Activated T-cell treated with anti-CD3 and anti-CD28 coated beads, Interleukin-2, amount 50 U/mL, for 72 hours (primary cell): ENCODE measurements around the gene EFCAB6. TPM values are rescaled to one million over a fixed set of nuclear protein-coding genes. Genes with fewer than 3 reads are reported as not detected.

Experiments
- ATAC-seq, 2 donors: fragments of 150-1000 bp; cut with Tn5 transposase; replicated peaks in 1 of 2; 2 replicates each; pipeline ENCODE4 v1.10.0; 2021; ENCODE audit warnings: moderate library complexity in 2 of 2, mild to moderate bottlenecking in 1 of 2
- DNase-seq, 2 donors: peaks; one replicate each; pipeline ENCODE4 v3.0.0; 2021 to 2022; ENCODE audit warnings: mixed read lengths in 1 of 2
- H3K27ac Mint-ChIP-seq: one replicate; pipeline ENCODE4 v1.8.0; 2022; ENCODE audit warnings: mild to moderate bottlenecking, moderate library complexity, mixed read lengths
- H3K27me3 Mint-ChIP-seq: one replicate; pipeline ENCODE4 v1.8.0; 2022; ENCODE audit warnings: low read depth, mixed read lengths
- H3K36me3 Mint-ChIP-seq, 2 donors: one replicate each; pipeline ENCODE4 v1.8.0; 2022; ENCODE audit warnings: mixed read lengths in 2 of 2, mild to moderate bottlenecking in 1 of 2; ENCODE audit not compliant: insufficient read depth in 2 of 2
- H3K4me1 Mint-ChIP-seq: one replicate; pipeline ENCODE4 v1.8.0; 2022; ENCODE audit warnings: low read depth, mixed read lengths
- H3K4me3 Mint-ChIP-seq, 2 donors: one replicate each; pipeline ENCODE4 v1.8.0; 2022; ENCODE audit warnings: mild to moderate bottlenecking in 2 of 2, mixed read lengths in 2 of 2, moderate library complexity in 2 of 2
- H3K9me3 Mint-ChIP-seq, 2 donors: one replicate each; pipeline ENCODE4 v1.8.0; 2022; ENCODE audit warnings: mixed read lengths in 2 of 2
- total RNA-seq, 2 donors: library from RNA; stranded (reverse); gene quantifications; one replicate each; pipeline ENCODE4 v1.2.3, GENCODE V29; 2022

EFCAB6 gene
- total RNA-seq, 2 donors from 2014 or later = 0.19 to 0.70 TPM

DNA sequence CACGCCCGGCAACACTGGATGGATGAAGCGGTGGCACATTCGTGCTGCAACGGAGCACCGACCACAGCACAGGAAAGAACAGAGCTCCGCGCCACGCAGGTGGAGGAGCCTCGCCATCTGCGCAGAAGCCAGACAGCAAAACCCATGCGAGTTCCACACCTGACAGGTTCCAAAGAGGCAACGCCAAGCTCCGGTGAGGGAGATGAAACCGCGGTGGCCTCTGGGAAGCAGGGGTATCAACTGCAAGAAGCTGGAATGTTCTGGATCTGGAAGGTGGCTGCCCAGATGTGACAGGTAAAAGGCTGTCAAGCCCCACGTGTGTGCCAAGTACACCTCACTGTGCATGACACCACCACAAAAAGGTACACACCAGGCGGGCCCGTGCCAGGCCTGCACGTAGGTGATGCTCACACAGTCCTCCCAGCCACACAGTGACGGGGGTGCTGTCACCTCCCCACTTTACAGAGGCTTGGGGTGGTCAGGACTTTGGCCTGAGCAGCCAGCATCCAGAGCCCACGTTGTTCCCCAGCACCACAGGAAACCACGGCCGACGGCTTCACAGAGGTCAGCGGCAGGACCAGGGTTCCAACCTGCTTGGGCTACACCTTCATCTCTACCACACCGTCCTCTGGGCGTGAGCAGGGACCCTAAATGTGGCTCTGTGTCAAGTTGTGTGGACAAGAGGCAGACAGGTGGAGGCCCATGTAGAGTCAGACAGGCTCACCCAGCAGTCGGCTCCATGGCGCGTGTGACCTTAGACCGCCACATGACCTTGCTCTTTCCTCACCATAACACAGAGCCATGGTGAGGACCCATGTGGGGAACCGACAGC, 19.7 kb upstream of the EFCAB6 start:
- Mint-ChIP-seq H3K9me3 (no peaks in the 10 kb centered on the region), H3K4me3 (no peak overlapping the region), H3K27ac (no peak overlapping the region), H3K36me3 (no peaks in the 10 kb centered on the region), H3K27me3 (no peaks in the 10 kb centered on the region), H3K4me1 (no peaks in the 10 kb centered on the region)
- DNase-seq (no peak), ATAC-seq (no peak)

GRCh38 chr22:43830931-43831560, 18.9 kb upstream of the EFCAB6 start:
- Mint-ChIP-seq H3K9me3 (no peaks in the 10 kb centered on the region), H3K4me1 (no peaks in the 10 kb centered on the region), H3K4me3 (no peak overlapping the region), H3K36me3 (no peaks in the 10 kb centered on the region), H3K27ac (no peak overlapping the region), H3K27me3 (no peaks in the 10 kb centered on the region)
- DNase-seq (no peak), ATAC-seq (no peak)

GRCh38 chr22:43829904-43830851, 18.1 kb upstream of the EFCAB6 start:
- Mint-ChIP-seq H3K36me3 (no peaks in the 10 kb centered on the region), H3K4me1 (no peaks in the 10 kb centered on the region), H3K9me3 (no peaks in the 10 kb centered on the region), H3K27me3 (no peaks in the 10 kb centered on the region), H3K27ac (no peak overlapping the region), H3K4me3 (no peak overlapping the region)
- ATAC-seq = no peak
- DNase-seq = no peak

- no peaks in the 10 kb centered on the region for H3K36me3 Mint-ChIP-seq
- H3K27me3 Mint-ChIP-seq = peaks cover 7% of the 10 kb centered on the region
- H3K4me1 Mint-ChIP-seq = no peaks in the 10 kb centered on the region
- no peaks in the 10 kb centered on the region for H3K9me3 Mint-ChIP-seq
- ATAC-seq (no peak), DNase-seq (no peak)
- no peak overlapping the region for H3K27ac Mint-ChIP-seq
- no peak overlapping the region for H3K4me3 Mint-ChIP-seq
Measured at GRCh38 chr22:43828998-43829782, 17.1 kb upstream of the EFCAB6 start.

DNA sequence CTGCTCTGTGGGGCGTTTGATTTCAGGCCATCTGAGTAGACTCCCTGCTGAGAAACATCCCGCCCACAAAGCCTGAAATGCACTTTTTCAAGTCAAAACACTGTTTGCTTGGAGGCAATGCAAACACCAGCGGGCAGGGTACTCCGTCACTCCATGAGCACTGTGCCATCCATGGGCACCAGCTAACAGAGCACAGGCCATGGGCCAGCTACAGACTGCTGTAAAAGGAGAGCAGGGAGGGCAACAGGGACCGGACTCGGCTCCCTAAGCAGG, 16.6 kb upstream of the EFCAB6 start:
- ATAC-seq (no peak), DNase-seq (no peak)
- Mint-ChIP-seq H3K27me3 (peaks cover 8% of the 10 kb centered on the region), H3K4me3 (no peak overlapping the region), H3K4me1 (no peaks in the 10 kb centered on the region), H3K36me3 (no peaks in the 10 kb centered on the region), H3K9me3 (no peaks in the 10 kb centered on the region), H3K27ac (no peak overlapping the region)

DNA sequence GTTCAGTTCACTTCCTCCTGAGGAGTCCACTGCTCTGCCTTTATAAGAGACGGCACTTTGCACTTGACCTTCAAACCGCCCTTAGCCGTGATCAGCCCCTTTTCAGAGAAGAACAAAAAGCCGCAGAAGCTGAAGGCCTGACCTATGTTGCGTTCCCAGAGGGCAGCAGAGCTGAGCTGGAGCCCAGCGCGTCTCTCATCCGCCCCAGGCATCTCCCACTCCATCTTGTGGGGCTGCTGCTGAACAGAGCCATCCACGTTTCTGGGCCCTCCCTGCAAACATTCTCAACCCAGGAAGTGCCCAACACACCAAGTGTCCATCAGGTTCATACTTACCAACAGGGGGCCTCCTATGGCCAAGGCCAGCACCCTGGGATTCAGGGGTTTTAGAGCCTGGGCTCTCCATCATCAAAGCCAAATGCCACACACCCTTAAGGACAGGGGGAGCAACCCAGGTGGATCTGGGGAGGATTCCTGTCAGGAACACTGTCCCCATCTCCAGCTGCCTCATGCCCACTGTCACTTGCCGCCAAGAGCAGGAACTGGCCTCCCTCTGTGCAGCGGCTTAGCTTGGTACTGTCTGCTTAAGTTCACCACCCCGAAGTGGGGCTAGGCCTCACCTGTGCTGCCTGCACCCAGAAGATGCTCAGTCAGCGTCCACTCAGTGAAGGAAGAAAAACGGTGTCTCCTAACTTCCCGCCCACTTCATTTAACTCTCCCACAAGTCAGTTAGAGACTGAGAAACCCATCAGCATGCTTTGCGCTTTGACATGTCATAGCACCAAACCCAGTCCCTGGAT, 16.0 kb upstream of the EFCAB6 start:
- no peaks in the 10 kb centered on the region for H3K4me1 Mint-ChIP-seq
- DNase-seq = no peak
- no peaks in the 10 kb centered on the region for H3K36me3 Mint-ChIP-seq
- no peaks in the 10 kb centered on the region for H3K9me3 Mint-ChIP-seq
- H3K27ac Mint-ChIP-seq = no peak overlapping the region
- no peak overlapping the region for H3K4me3 Mint-ChIP-seq
- no peak for ATAC-seq
- H3K27me3 Mint-ChIP-seq = peaks cover 8% of the 10 kb centered on the region

DNA sequence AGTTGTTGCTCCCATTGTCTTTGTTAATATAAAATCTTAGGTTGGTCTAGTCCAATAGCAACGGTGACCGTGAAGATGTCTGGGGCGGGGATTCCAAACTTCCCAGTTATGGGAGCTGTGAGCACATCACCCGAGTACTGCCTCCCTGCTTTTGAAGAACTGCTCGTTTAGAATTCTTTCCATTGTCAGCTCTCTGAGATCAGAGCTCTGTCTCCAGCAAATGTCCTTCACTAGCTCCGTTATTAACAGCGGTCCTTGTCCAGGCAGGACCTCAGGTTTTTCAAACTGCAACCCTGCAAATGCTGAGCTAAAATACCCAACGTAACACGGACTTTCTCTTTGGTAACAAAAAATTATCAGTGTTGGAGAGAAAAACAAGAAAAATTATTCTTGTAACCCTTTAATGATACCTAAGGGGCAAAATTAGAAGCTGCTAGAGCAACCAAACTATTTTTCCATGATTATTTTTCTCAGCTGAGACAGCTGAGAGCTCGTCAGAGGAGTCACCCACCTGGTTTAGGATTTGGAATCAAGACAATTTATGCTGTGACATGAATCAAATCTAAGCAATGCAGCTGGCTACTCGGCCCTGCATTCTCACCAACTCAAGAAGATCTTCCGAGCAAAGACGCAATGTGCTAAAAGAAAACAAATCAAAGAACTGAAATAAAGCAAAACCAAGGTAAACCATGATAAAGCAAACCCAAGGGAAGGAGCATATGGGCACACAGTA, 15.1 kb upstream of the EFCAB6 start:
- DNase-seq = no peak
- Mint-ChIP-seq H3K36me3 (no peaks in the 10 kb centered on the region), H3K9me3 (no peaks in the 10 kb centered on the region), H3K4me3 (no peak overlapping the region), H3K27ac (no peak overlapping the region), H3K4me1 (no peaks in the 10 kb centered on the region), H3K27me3 (peaks cover 8% of the 10 kb centered on the region)
- no peak for ATAC-seq

- Mint-ChIP-seq H3K27me3 (peaks cover 8% of the 10 kb centered on the region), H3K4me1 (no peaks in the 10 kb centered on the region), H3K36me3 (no peaks in the 10 kb centered on the region), H3K4me3 (no peak overlapping the region), H3K27ac (no peak overlapping the region), H3K9me3 (no peaks in the 10 kb centered on the region)
- ATAC-seq = no peak
- no peak for DNase-seq
Measured at GRCh38 chr22:43826142-43827002, 14.3 kb upstream of the EFCAB6 start.

GRCh38 chr22:43825651-43826050, 13.5 kb upstream of the EFCAB6 start:
- ATAC-seq (no peak), DNase-seq (no peak)
- peaks cover 8% of the 10 kb centered on the region for H3K27me3 Mint-ChIP-seq
- H3K27ac Mint-ChIP-seq = no peak overlapping the region
- no peaks in the 10 kb centered on the region for H3K36me3 Mint-ChIP-seq
- H3K4me3 Mint-ChIP-seq = no peak overlapping the region
- no peaks in the 10 kb centered on the region for H3K9me3 Mint-ChIP-seq
- no peaks in the 10 kb centered on the region for H3K4me1 Mint-ChIP-seq

GRCh38 chr22:43824724-43825420, 12.8 kb upstream of the EFCAB6 start:
- Mint-ChIP-seq H3K27ac (no peak overlapping the region), H3K36me3 (no peaks in the 10 kb centered on the region), H3K4me1 (no peaks in the 10 kb centered on the region), H3K27me3 (peaks cover 8% of the 10 kb centered on the region), H3K4me3 (no peak overlapping the region), H3K9me3 (no peaks in the 10 kb centered on the region)
- DNase-seq = no peak
- ATAC-seq = no peak
